ENCODE data around the gene USP2. TPM values are rescaled to one million over a fixed set of nuclear protein-coding genes. Genes with fewer than 3 reads are reported as not detected.
A peak's percentile ranks its signal among the peaks of the same experiment; 100 is the strongest.

Gene USP2
- total RNA-seq (8.3 TPM), polyA plus RNA-seq (ENCODE audit: insufficient read depth in 1 of 8, insufficient read length in 8 of 8, low replicate concordance in 1 of 8) (10 to 100 TPM; 31.5 to 53.3 (median 37.9) TPM)
- long read RNA-seq, donor 1, result 0 reads
- long read RNA-seq, donor 2, result 0 reads
- long read RNA-seq, donor 3, partial matches to known transcripts, result 0 of 3 reads
- long read RNA-seq, donor 3, other reads (novel, unspliced or antisense), result 0 of 3 reads
- long read RNA-seq, donor 4, partial matches to known transcripts, result 0 of 2 reads
- long read RNA-seq, donor 4, other reads (novel, unspliced or antisense), result 0 of 2 reads
- long read RNA-seq, donor 5, partial matches to known transcripts, result 0 of 5 reads
- long read RNA-seq, donor 5, other reads (novel, unspliced or antisense), result 0 of 5 reads
- long read RNA-seq, donor 6, partial matches to known transcripts, result 0 of 5 reads
- long read RNA-seq, donor 6, other reads (novel, unspliced or antisense), result 0 of 5 reads
- long read RNA-seq, donor 7, partial matches to known transcripts, result 0 of 5 reads
- long read RNA-seq, donor 7, other reads (novel, unspliced or antisense), result 0 of 5 reads
- long read RNA-seq, donor 8, partial matches to known transcripts, result 0 of 4 reads
- long read RNA-seq, donor 8, other reads (novel, unspliced or antisense), result 0 of 4 reads
- long read RNA-seq, donor 9, partial matches to known transcripts, result 0 of 4 reads
- long read RNA-seq, donor 9, other reads (novel, unspliced or antisense), result 0 of 4 reads
- long read RNA-seq, donor 10, transcript USP2-205 (2 exons, 563 nt), result major isoform, 6 of 15 reads
- long read RNA-seq, donor 10, partial matches to known transcripts, result 8 of 15 reads
- long read RNA-seq, donor 10, other reads (novel, unspliced or antisense), result 0 of 15 reads
- long read RNA-seq, donor 11, partial matches to known transcripts, result 0 of 1 reads
- long read RNA-seq, donor 11, other reads (novel, unspliced or antisense), result 0 of 1 reads

- Histone ChIP-seq H3K36me3 (ENCODE audit: control insufficient read depth, insufficient read depth, low read length) (no peaks in the 10 kb centered on the region), H3K27me3 (ENCODE audit: control insufficient read depth, insufficient read depth, low read length) (peaks cover 3% of the 10 kb centered on the region), H3K9me3 (replicated peaks; ENCODE audit: control insufficient read depth, low read depth, low read length) (no peaks in the 10 kb centered on the region), H3K4me3 (ENCODE audit: low read length) (peak within 1 kb of the TSS; percentile 58), H3K4me1 (ENCODE audit: control insufficient read depth, insufficient read depth, low read length) (peaks cover 55% of the 10 kb centered on the region), H3K27ac (ENCODE audit: low read length) (peak within 1 kb of the TSS; percentile 90)
- under 1% methylated on average over 49 of the region's 54 CpGs for WGBS (ENCODE audit: insufficient coverage)
- peak; percentile 98 for DNase-seq
Observed at GRCh38 chr11:119381181-119381988, at the start of gene USP2. TSS of gene USP2 (minus strand) at chr11:119381690. CDS start at chr11:119373480, 8,210 bp downstream.

- H3K36me3 ChIP-seq (ENCODE audit: control insufficient read depth, insufficient read depth, low read length), result no peaks in the 10 kb centered on the region
- H3K27ac ChIP-seq (ENCODE audit: low read length), result no peak overlapping the region
- DNase-seq, result no peak
- peaks cover 12% of the 10 kb centered on the region for H3K27me3 ChIP-seq (ENCODE audit: control insufficient read depth, insufficient read depth, low read length)
- no peaks in the 10 kb centered on the region for H3K9me3 ChIP-seq (replicated peaks; ENCODE audit: control insufficient read depth, low read depth, low read length)
- peaks cover 10% of the 10 kb centered on the region for H3K4me1 ChIP-seq (ENCODE audit: control insufficient read depth, insufficient read depth, low read length)
- H3K4me3 ChIP-seq (ENCODE audit: low read length), result no peak overlapping the region
- WGBS (ENCODE audit: insufficient coverage), result 78% methylated on average over 3 of the region's 5 CpGs
Observed at GRCh38 chr11:119427279-119427678, 45.8 kb upstream of the USP2 start.

- H3K4me3 ChIP-seq (ENCODE audit: low read length), result no peak overlapping the region
- H3K27me3 ChIP-seq (ENCODE audit: control insufficient read depth, insufficient read depth, low read length), result peaks cover 21% of the 10 kb centered on the region
- no peak overlapping the region for H3K27ac ChIP-seq (ENCODE audit: low read length)
- DNase-seq, result no peak
- WGBS (ENCODE audit: insufficient coverage), result 53% methylated on average over 3 of the region's 4 CpGs
- H3K9me3 ChIP-seq (replicated peaks; ENCODE audit: control insufficient read depth, low read depth, low read length), result no peaks in the 10 kb centered on the region
- peaks cover 15% of the 10 kb centered on the region for H3K4me1 ChIP-seq (ENCODE audit: control insufficient read depth, insufficient read depth, low read length)
- no peaks in the 10 kb centered on the region for H3K36me3 ChIP-seq (ENCODE audit: control insufficient read depth, insufficient read depth, low read length)
Observed at GRCh38 chr11:119426142-119426541, 44.7 kb upstream of the USP2 start.

GRCh38 chr11:119424775-119425174, 43.3 kb upstream of the USP2 start:
- 52% methylated on average over 2 of the region's 2 CpGs for WGBS (ENCODE audit: insufficient coverage)
- Histone ChIP-seq H3K4me1 (ENCODE audit: control insufficient read depth, insufficient read depth, low read length) (peaks cover 26% of the 10 kb centered on the region), H3K4me3 (ENCODE audit: low read length) (no peak overlapping the region), H3K27ac (ENCODE audit: low read length) (no peak overlapping the region), H3K36me3 (ENCODE audit: control insufficient read depth, insufficient read depth, low read length) (peaks cover 11% of the 10 kb centered on the region), H3K27me3 (ENCODE audit: control insufficient read depth, insufficient read depth, low read length) (peaks cover 31% of the 10 kb centered on the region), H3K9me3 (replicated peaks; ENCODE audit: control insufficient read depth, low read depth, low read length) (no peaks in the 10 kb centered on the region)
- peak; percentile 37 for DNase-seq

GRCh38 chr11:119424276-119424675, 42.8 kb upstream of the USP2 start:
- no peak overlapping the region for H3K4me3 ChIP-seq (ENCODE audit: low read length)
- H3K27ac ChIP-seq (ENCODE audit: low read length), result no peak overlapping the region
- H3K36me3 ChIP-seq (ENCODE audit: control insufficient read depth, insufficient read depth, low read length), result peaks cover 16% of the 10 kb centered on the region
- no peak for DNase-seq
- no peaks in the 10 kb centered on the region for H3K9me3 ChIP-seq (replicated peaks; ENCODE audit: control insufficient read depth, low read depth, low read length)
- peaks cover 31% of the 10 kb centered on the region for H3K27me3 ChIP-seq (ENCODE audit: control insufficient read depth, insufficient read depth, low read length)
- peaks cover 26% of the 10 kb centered on the region for H3K4me1 ChIP-seq (ENCODE audit: control insufficient read depth, insufficient read depth, low read length)
- 88% methylated on average over 2 of the region's 3 CpGs for WGBS (ENCODE audit: insufficient coverage)

GRCh38 chr11:119423509-119424254, 42.2 kb upstream of the USP2 start:
- H3K9me3 ChIP-seq (replicated peaks; ENCODE audit: control insufficient read depth, low read depth, low read length), result no peaks in the 10 kb centered on the region
- H3K27me3 ChIP-seq (ENCODE audit: control insufficient read depth, insufficient read depth, low read length), result peaks cover 34% of the 10 kb centered on the region
- peaks cover 26% of the 10 kb centered on the region for H3K4me1 ChIP-seq (ENCODE audit: control insufficient read depth, insufficient read depth, low read length)
- peak; percentile 48 for DNase-seq
- peak overlapping the region; percentile 70 for H3K27ac ChIP-seq (ENCODE audit: low read length)
- 49% methylated on average over 4 of the region's 14 CpGs for WGBS (ENCODE audit: insufficient coverage)
- peak overlapping the region; percentile 53 for H3K4me3 ChIP-seq (ENCODE audit: low read length)
- H3K36me3 ChIP-seq (ENCODE audit: control insufficient read depth, insufficient read depth, low read length), result peaks cover 18% of the 10 kb centered on the region

- Histone ChIP-seq H3K9me3 (replicated peaks; ENCODE audit: control insufficient read depth, low read depth, low read length) (no peaks in the 10 kb centered on the region), H3K27ac (ENCODE audit: low read length) (peak within 1 kb of the TSS; percentile 80), H3K27me3 (ENCODE audit: control insufficient read depth, insufficient read depth, low read length) (peaks cover 34% of the 10 kb centered on the region), H3K36me3 (ENCODE audit: control insufficient read depth, insufficient read depth, low read length) (peaks cover 18% of the 10 kb centered on the region), H3K4me3 (ENCODE audit: low read length) (peak within 1 kb of the TSS; percentile 53), H3K4me1 (ENCODE audit: control insufficient read depth, insufficient read depth, low read length) (peaks cover 31% of the 10 kb centered on the region)
- DNase-seq, result peak; percentile 91
- WGBS (ENCODE audit: insufficient coverage), result 0% methylated on average over 25 of the region's 41 CpGs
Observed at GRCh38 chr11:119422809-119423508, 41.5 kb upstream of the USP2 start, which contains the start of gene THY1. TSS of gene THY1 (minus strand) at chr11:119423172. CDS start at chr11:119420905, 2,267 bp downstream.

- no peaks in the 10 kb centered on the region for H3K9me3 ChIP-seq (replicated peaks; ENCODE audit: control insufficient read depth, low read depth, low read length)
- H3K27me3 ChIP-seq (ENCODE audit: control insufficient read depth, insufficient read depth, low read length), result peaks cover 34% of the 10 kb centered on the region
- H3K4me3 ChIP-seq (ENCODE audit: low read length), result peak overlapping the region; percentile 53
- peak overlapping the region; percentile 80 for H3K27ac ChIP-seq (ENCODE audit: low read length)
- H3K36me3 ChIP-seq (ENCODE audit: control insufficient read depth, insufficient read depth, low read length), result peaks cover 18% of the 10 kb centered on the region
- DNase-seq, result peak; percentile 74
- H3K4me1 ChIP-seq (ENCODE audit: control insufficient read depth, insufficient read depth, low read length), result peaks cover 39% of the 10 kb centered on the region
- under 1% methylated on average over 39 of the region's 49 CpGs for WGBS (ENCODE audit: insufficient coverage)
Observed at GRCh38 chr11:119421941-119422808, 40.7 kb upstream of the USP2 start.
